Medulla oblongata (tissue), 1 donor: Measurements from ENCODE around the gene NR1H2.

Experiments used
- DNase-seq: peaks from one replicate; pipeline ENCODE4 v3.0.0-alpha.2; 2015; ENCODE audit errors: extremely low spot score

The NR1H2 gene

DNA sequence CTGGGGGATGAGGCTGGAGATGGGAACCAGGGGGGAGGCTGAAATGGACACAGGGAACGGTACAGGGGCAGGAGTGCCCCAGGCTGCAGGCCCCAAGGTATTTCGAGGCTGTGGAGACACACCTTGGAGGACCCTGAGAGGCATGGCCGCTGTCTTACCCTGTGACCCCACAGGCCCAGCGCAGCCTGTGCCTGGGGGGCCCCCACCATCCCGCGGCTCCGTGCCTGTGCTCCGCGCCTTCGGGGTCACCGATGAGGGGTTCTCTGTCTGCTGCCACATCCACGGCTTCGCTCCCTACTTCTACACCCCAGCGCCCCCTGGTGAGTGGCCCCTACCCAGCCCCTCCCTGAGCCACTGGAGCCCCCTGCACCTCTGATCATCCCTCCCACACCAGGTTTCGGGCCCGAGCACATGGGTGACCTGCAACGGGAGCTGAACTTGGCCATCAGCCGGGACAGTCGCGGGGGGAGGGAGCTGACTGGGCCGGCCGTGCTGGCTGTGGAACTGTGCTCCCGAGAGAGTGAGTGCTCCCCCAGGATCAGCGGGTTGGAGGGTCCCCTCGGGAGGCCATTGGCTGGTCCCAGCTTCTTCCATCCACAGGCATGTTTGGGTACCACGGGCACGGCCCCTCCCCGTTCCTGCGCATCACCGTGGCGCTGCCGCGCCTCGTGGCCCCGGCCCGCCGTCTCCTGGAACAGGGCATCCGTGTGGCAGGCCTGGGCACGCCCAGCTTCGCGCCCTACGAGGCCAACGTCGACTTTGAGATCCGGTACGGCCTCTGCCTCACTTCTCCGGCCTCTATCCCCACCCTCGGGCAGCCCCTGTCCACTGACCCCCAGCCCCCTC, 25.6 kb downstream of the NR1H2 start:
- DNase-seq: no peak

DNA sequence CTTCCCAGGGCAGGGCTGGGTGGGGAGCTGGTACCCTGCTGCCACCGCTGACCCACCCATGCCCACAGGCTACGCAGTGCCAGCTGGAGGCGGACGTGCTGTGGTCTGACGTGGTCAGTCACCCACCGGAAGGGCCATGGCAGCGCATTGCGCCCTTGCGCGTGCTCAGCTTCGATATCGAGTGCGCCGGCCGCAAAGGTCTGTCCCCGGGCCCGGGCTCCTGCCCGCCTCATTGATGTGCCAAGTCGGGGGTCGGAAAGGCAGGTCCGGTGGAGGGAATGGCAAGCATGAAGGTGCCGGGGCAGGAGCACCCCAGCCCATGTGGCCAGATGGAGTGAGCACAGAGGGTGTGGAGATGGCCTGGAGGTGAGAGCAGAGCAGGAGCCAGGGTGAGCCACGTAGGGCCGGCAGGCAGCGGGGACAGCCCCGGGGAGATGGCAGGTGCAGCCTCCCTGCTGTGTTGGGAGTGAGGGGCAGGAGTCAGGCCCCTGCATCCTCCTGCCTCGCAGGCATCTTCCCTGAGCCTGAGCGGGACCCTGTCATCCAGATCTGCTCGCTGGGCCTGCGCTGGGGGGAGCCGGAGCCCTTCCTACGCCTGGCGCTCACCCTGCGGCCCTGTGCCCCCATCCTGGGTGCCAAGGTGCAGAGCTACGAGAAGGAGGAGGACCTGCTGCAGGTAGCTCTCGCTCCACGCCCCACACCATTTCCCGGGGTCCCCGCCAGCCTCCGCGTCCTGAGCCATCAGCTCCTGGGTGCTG, 26.5 kb downstream of the NR1H2 start:
- DNase-seq: no peak

DNA sequence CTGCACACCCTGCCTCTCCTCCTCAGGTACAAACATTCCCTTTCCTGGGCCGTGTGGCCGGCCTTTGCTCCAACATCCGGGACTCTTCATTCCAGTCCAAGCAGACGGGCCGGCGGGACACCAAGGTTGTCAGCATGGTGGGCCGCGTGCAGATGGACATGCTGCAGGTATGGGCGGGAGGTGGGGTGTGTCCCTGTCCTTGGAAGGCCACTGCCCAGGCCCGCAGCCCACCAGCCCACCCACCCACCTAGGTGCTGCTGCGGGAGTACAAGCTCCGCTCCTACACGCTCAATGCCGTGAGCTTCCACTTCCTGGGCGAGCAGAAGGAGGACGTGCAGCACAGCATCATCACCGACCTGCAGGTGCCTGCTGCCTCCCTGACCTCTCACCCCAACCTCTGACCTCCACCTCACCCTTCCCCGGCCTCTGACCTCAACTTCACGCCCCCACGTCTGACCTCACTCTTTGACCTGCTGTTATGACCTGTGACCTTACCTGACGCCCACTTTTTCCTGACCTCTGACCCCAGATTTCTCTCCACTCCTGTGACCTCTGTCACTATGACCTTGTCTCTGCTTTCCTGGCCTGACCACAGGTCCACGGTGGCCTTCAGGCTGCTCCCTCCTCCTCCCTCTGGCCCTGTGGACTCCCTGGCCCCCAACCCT, 30.0 kb downstream of the NR1H2 start:
- DNase-seq: no peak

DNA sequence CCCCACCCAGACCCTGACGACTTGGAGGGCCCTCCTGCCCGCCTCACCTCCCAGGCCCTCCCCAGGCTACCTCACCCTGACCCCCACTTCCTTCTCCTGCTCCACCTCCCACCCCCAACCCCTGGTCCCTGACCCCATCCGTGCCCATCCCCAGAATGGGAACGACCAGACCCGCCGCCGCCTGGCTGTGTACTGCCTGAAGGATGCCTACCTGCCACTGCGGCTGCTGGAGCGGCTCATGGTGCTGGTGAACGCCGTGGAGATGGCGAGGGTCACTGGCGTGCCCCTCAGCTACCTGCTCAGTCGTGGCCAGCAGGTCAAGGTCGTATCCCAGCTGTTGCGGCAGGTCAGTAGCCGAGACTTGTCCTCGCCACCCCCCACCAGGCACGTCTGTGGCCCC, 30.6 kb downstream of the NR1H2 start:
- no peak for DNase-seq

GRCh38 chr19:50409347-50409746, 33.1 kb downstream of the NR1H2 start:
- DNase-seq: no peak

GRCh38 chr19:50410109-50410508, 33.9 kb downstream of the NR1H2 start:
- no peak for DNase-seq

- DNase-seq: no peak
These were observed 36.2 kb downstream of the NR1H2 start for GRCh38 chr19:50412419-50412818.

DNA sequence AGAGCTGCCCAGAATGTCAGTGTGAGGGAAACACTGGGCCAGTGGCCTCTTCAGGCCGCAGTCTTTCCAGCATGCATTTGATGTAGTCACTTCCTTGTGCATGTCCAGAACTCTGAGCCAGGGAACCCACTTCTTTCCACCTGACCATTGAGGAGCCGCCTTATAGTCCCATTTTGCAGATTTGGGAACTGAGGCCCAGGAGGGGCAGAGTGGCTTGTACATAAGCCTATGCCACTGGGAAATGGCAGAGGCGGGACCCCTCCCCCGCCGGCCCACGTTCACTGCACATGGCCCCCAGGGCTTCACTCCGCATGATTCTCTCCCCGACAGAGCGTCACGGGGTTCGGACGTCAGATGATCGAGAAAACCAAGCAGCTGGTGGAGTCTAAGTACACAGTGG, 36.8 kb downstream of the NR1H2 start:
- no peak for DNase-seq

- DNase-seq: no peak
These were observed 37.3 kb downstream of the NR1H2 start for GRCh38 chr19:50413531-50413930.

DNA sequence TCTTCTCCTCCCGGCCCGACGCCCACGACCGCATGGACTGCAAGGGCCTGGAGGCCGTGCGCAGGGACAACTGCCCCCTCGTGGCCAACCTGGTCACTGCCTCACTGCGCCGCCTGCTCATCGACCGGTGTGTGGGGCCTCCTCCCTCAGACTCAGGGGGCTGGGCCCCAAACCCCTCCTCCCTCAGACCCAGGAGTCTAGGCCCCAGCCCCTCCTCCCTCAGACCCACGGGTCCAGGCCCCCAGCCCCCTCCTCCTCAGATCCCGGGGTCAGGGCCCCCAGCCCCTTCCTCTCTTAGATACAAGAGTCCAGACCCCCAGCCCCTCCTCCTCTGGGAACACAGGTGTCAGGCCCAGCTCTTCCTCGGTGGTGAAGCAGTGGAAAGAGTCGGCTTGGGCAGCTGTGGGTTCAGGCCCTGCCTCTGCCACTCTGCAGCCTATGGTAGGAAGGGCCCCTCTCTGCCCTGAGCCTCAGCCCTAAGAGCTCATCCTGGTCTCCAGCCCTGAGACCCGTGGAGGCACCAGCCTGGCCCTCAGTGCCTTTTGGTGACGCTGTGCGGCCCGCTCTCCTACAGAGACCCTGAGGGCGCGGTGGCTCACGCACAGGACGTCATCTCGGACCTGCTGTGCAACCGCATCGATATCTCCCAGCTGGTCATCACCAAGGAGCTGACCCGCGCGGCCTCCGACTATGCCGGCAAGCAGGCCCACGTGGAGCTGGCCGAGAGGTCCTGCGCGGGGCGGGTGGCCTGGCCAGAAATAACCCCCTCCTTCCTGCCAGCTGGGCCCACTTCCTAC, 38.8 kb downstream of the NR1H2 start:
- DNase-seq: peak; percentile 48

GRCh38 chr19:50415661-50416033, 39.4 kb downstream of the NR1H2 start:
- peak; percentile 17 for DNase-seq

- no peak for DNase-seq
These were observed 40.0 kb downstream of the NR1H2 start for GRCh38 chr19:50416034-50416977.

DNA sequence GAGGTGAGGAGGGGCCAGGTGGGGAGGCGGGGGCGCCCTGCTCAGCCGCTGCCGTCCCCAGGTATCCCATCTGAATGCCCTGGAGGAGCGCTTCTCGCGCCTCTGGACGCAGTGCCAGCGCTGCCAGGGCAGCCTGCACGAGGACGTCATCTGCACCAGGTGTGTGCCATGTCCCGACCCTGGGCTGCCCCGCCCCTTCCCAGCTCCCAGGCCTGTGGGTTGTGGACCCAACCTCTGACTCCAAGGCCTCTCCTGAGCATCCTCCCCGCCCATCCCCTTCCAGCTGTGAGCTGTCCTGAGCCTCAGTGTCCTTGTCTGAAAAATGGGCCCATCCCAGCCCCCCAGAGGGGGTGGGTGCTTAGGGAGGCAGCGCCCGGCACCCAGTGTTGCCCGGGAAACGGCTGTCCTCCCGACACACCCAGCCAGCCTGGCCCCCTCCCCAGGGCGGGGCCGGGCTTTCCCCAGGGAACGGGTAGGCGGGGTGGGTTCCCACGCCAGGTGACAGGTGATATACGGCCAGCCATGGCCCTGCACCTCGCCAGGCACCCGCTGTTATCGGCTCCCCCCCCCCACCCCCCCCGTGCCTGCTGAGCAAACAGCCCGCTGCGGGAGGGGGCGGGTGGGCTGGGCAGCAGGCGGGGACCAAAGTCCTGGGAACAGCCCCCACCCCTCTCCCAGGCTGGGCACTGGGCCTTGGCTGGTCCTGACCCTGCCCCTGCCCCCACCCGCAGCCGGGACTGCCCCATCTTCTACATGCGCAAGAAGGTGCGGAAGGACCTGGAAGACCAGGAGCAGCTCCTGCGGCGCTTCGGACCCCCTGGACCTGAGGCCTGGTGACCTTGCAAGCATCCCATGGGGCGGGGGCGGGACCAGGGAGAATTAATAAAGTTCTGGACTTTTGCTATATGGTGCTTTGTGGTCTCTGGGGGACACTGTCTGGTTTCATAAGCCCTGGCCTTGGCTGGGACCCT, 41.1 kb downstream of the NR1H2 start:
- no peak for DNase-seq

DNA sequence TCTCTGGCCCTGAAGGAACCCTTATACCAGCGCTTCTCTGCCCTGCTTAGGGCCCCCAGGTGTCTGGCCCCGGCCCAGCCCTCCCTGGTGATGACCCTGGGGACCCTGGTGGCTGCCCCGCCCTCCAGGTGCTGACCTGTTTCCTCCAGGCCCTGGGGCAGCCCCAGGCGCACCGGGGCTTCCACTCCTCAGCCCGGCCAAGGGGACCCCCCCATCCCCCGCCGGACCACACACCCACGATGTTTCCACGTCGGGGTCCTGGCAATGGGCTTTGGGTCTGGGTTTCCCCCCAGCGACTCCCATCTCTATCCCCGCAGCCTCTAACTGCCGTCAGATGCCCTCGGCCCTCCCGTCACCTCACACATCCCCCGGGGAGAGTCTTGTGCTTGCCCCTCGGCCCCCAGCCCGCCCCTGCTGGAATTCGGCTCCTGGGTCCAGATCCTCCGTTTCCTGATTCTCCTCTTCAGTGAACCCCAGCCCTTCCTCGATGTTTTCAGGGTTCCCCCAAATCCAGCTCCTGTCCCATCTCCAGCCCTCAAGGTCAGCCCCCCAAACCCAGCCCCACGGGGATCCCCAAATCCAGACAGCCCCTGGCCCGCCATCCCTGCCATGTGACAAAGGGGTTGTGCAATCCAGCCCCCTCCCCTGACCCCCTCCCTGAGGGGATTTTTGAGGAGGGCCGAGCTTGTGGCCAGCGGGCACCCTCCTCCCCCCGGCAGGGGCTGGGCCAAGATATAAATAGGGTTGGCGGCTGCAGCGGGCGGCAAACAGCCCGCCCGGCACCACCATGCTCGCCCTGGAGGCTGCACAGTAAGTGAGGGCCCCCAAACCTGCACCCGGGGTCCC, 42.1 kb downstream of the NR1H2 start, which contains the start of gene SPIB:
Gene SPIB (plus strand): TSS at position 763 of the 846 bp plus-strand sequence. CDS start 25 bp downstream, at position 788.
- DNase-seq: no peak

DNA sequence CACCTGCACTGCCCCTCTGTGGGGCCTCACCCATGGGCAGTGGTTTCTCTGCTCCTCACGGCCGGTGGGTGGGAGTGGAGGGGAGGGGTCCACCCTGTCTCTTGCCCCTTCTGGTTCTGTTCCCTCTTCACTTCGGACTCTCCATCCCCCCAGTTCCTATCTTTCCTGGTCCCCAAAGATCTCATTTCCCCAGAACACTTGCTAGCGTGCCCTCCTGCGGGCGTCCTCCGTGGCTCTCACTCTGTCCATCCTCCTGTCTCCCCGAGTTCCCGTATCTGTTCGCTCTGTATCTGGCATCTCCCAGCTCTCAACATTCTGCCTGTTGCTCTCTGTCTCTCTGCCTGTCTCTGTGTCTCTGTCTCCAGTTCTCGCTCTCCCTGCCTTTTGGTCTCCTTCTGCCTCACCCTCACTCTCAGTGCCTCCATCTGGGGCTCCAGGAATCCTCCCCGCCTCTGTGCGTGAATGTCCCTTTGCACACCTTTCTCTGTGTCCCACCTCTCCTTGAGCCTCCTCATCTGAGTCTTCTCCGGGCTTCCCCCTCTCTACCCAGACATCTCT, 42.8 kb downstream of the NR1H2 start:
- DNase-seq: no peak

GRCh38 chr19:50419580-50420035, 43.4 kb downstream of the NR1H2 start:
- no peak for DNase-seq

DNA sequence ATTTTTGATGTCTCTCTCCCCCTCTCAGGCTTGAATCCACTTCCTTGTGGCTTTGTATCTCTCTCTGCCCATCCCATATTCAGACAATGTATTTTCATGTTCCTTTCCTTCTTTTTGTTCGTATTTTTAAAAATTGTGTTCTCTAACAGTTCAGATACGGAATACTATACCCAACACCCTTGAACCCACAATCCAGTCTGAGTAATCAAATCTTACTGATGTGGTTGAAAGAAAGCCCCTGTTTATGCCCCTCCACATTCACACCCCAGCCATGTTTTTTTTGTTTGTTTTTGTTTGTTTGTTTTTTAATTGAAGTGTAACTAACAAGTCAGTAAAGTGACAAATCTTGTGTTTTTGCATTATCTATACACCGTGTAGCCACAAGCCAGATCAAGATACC, 43.9 kb downstream of the NR1H2 start:
- DNase-seq: no peak

GRCh38 chr19:50420808-50421207, 44.6 kb downstream of the NR1H2 start:
- no peak for DNase-seq
